T follicular helper cell (primary cell): ENCODE measurements around the gene WLS.
"Not testable (repeated sequence)": the region's sequence is repeated elsewhere in the genome, so short reads cannot be mapped to it uniquely, and the experiment has no call there.

Experiments
- DNase-seq: peaks from one replicate; pipeline ENCODE4 v3.0.0-alpha.2; 2020; ENCODE audit warnings: low read depth

Gene WLS

DNA sequence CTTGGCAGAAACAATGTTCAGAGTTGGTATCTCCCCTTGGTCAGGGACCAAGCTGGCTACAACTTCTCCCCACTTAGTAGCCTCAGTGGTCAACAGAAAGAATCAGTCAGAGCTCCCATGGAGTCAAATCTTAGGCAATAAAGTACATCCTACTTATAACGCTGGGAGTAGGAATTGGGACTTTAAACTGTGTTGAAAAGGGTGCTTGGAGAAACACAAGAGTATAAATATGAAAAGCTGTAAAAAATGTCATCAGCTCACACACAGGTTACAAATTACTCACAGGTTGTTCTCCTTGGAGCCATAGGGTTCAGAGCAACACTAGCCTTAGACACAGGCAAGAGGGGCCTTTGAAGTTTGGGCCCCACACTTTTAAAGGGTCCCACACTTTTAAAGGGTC, 67.4 kb downstream of the WLS start:
- DNase-seq, result no peak

- no peak for DNase-seq
These were observed 69.1 kb downstream of the WLS start for GRCh38 chr1:68163220-68163619.

DNA sequence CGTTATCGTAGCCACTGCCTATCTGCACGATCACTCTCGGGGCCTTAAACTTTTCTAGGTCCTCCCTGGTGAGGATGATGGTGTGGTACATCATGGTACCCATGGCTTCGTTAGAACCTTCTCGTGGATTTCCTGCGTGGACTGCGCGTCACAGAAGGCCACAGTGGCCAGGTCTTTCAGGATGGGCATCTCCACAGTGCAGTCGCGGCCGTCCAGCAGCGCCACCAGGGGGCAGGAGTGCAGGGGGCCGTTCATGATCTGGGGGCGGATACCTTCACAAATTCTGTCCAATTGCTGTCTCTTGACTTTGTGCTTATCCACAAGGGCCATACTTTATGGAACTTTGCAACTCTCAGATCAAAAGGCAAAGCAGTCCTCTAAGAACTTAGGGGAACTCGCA, 69.6 kb downstream of the WLS start:
- DNase-seq, result no peak

DNA sequence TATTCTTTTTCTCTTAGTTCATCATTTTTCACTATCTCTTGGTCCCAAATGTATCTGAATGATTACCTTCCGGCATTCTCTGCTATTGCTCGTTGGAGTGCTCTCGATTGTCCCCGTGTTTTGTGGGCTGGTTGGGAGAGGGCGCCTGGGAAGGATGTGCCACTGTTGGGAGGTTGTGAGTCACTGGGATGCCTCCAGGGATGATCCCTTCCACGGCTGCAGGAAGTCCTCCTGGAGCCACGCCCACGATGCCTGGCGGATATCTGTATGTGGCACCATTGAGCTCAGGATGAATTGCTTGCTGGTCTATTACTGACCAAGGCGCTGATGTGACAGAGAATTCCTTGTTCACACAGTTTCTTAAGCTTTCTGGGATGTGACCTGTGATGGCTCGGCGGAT, 70.7 kb downstream of the WLS start:
- DNase-seq, result not testable (repeated sequence)

- not testable (repeated sequence) for DNase-seq
These were observed 71.4 kb downstream of the WLS start for GRCh38 chr1:68160935-68161334.

GRCh38 chr1:68160021-68160420, 72.3 kb downstream of the WLS start:
- no peak for DNase-seq

DNA sequence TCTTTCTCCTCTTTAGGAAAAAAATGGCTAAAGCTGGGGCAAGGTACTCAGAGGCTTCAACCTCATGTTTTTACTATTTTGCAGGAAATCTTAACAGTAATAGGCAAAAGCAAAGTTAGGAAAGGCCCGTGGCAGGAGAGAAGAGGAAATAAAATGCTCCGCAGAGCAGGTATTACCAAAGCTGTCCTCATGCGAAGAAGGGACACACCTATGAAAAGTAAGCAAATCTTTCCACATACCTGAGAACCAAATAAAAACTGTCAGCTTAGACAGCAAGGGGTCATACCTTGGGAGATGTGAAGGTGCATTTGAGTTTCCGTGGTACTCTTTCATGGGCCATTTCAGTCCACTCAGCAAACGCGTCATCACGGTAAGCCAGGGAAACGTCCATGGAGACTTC, 73.5 kb downstream of the WLS start:
- DNase-seq, result no peak

GRCh38 chr1:68157416-68157815, 74.9 kb downstream of the WLS start:
- no peak for DNase-seq

- DNase-seq, result no peak
These were observed 80.6 kb downstream of the WLS start for GRCh38 chr1:68151690-68152089.

DNA sequence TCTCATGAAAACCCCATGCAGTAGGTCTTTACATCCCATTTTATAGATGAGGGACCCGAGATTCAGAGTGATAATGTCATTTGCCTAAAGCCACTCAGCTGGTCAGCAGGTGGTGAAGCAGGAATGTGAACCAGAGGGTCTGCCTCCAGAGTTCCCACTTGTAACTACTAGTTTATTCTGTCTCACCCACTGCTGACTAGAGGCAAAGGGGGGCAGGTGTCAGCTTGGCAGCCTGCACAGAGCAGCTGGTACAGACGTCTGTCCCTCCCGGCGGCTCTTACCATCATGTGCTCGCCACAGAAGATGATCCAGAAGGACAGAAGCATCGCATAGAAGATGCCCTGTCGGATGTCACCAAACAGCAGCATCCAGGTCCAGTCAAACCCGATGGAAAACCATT, 82.4 kb downstream of the WLS start:
- DNase-seq, result no peak

DNA sequence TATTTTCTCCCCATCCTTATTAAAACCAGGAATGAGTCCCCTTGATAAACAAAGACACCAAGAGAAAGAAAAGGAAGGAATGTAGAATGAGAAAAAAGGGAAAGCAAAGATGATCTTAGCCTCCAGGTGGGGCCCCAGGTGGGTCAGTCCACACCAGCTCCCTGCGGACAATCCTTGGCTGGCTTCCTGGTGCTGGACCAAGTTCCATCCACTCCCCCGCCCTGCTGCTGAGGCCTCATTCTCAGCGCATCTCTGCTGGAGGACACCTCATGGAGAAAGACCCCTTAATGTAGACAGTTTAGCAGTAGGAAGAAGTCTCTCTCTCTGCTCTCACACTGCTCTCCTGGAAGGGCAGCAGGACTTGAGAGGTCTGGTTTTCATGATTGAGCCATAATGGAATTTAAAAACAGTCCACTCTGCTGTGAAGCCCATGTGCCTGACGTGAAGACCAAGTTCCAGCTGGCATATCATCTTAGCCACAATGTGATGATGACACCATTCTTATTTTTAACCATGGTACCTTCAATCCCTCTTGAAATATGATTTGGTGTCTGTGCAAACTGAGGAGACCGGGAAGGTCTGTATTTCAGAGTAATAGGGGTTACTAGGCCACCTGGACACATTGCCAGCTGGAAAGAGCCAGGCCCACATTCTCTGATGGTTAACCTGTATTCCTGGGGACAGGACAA, 83.1 kb downstream of the WLS start:
- DNase-seq, result no peak

DNA sequence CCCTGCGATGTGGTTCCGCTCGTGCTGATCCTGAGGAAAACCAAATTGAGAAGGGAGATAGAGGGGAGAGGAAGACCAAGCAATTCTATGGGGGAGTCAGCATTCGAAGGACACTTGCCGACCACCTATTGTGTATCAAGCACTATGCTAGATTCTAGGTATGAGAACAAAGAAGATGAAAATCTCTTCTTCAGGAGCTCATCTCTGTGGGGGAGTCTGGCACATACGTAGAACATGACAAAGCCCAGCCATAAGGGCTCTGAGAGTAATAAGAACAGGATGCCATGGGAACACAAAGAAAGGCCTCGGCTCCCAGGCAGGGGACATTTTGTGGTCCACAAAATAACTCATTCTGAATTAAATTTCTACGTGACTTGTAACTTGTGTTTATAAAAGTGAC, 83.7 kb downstream of the WLS start:
- no peak for DNase-seq

- no peak for DNase-seq
These were observed 84.7 kb downstream of the WLS start for GRCh38 chr1:68147534-68148171.

DNA sequence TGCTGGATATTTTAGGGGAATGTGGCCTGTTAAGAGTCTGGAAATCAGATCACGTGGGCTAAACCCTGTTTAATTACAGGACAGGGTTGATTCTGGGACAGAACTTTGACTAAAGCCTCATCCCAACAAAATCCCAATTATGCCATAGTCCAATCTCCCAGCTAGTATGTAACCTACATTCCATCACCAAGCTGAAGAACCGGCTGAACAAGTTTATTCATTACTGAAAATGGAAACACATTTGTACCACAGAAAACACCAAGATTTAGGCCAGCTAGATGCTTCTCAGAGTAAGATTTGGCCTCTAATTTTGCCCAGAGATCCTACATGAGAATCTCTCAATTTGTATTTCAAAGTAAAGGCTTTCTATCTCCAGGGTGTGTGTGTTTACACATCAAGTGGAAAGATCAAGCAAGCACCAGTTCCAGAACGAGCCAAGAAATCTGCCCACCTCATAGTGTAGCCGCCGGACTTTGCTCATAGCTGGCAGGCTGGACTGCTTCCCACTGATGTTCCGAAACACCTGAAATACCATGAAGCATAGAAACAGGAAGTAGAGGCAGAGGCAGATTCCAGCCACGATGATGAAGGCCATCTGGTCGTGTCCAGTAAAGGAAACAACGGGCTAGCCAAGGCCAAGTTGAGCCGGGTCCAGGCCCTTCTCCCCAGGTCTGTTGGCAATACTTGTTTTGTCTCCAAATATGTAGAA, 86.8 kb downstream of the WLS start:
- no peak for DNase-seq

DNA sequence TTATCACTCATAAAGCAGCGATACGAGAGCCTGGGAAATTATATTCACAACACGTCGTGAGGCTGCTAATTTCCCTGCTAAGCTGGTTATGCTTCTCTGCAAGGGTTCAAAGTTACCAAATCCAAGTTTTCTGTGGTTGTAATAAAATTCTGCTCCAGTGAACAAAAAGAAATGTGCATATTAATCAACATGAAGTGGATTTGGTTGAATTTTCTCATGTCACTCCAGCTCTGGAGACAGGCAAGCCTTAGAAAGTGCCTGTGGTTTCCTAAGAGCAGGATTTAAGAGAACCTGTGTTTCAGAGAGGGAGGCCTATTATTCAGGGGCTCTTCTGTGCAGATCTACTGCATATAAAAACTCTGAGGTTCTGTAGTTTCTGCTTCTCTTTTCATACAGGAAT, 87.5 kb downstream of the WLS start:
- no peak for DNase-seq

DNA sequence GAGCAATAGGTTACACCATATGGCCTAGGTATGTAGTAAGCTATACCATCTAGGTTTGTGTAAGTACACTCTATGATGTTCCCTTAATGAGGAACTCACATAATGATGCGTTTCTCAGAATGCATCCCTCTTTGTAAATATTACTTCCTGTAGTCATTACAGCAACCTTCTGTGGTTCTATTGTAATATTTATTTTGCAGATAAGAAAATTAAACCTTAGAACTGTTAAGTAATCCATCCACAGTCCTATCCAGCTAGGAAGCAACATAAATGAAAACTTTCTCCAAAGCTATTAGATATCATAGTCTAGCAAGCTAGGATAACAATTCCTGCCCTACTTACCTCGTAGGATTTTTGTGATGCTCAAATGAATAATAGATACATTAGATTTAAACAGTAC, 88.7 kb downstream of the WLS start:
- no peak for DNase-seq

GRCh38 chr1:68142461-68142860, 89.9 kb downstream of the WLS start:
- no peak for DNase-seq

DNA sequence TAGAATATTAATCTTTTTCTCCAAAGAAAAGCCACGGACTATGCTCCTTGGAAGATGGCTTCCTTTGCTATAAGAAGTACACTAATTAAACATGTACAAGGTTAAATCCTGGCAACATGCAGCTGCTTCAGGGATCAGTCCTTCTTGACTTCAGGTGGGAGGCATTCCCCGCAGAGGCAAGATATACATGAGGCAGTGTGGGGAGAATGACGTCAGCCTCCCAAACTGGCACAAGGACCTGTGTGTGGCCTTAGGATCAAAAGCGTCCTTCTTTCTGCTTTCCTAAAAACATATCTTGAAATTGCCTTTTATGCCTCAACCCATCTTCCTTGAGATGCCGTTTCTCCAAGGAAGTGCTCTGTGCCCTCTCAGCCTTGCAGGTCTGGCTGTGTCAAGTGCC, 90.3 kb downstream of the WLS start:
- no peak for DNase-seq

DNA sequence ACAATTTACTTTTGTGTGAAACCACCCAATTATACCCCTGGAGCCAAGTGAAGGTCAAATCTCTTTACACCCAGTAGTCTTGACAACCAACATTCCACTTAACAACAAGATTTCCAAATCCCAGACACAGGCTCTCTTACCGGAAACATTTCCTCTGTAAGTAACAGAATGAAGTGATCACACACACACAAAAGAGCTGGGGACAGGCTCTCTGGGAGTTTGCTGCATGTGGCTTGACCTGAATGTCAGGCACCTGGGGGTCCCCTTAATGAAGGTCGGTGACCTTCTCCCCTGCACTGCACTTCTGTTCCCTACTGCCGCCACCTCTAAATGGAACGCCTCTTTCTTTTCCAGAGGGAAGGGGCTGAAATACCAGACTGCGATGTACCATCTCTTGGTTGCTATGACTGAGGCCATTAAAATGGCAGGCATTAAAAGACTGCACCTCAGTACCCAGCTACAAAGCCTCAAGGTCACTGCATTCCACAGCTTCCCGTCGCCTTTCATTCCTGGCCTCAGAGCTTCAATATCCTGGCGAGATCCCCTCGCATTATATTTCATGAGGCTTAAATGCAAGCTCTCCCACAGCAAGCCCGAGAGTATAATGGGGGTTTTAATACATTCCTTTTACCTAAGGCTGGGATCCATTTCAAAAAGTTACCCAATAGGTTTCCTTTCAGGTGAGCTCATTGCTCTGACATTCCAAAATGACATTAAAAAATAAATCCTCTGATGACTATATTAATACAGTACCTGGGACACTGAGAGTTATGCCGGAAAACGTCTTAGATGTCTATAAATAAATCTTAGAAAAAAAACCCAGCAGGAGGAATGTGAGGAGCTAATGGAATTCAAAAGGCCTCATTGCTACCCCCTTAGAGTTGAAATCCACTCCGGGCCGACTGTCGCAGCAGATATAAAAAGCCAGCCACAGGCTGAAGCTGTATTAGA, 91.0 kb downstream of the WLS start:
- no peak for DNase-seq

DNA sequence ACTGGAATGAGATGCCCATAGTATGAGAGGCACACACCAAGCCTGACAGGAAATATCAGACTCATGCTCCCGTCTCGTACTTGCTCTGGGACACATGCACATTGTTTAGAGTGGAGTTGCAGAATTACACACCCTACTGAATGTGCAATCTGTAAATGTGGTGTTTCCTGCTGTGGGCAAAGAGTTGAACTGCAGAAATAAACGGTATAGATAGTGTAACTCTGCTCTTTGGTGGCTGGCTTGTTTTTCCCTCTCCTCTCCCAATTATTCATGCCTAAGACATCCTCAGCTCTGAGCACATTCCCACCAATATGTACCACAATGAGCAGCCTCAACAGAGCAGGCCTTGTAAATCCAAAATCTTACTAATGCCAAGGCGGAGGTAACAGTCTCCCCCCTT, 91.8 kb downstream of the WLS start:
- no peak for DNase-seq

- no peak for DNase-seq
These were observed 96.1 kb downstream of the WLS start for GRCh38 chr1:68136187-68136586.

DNA sequence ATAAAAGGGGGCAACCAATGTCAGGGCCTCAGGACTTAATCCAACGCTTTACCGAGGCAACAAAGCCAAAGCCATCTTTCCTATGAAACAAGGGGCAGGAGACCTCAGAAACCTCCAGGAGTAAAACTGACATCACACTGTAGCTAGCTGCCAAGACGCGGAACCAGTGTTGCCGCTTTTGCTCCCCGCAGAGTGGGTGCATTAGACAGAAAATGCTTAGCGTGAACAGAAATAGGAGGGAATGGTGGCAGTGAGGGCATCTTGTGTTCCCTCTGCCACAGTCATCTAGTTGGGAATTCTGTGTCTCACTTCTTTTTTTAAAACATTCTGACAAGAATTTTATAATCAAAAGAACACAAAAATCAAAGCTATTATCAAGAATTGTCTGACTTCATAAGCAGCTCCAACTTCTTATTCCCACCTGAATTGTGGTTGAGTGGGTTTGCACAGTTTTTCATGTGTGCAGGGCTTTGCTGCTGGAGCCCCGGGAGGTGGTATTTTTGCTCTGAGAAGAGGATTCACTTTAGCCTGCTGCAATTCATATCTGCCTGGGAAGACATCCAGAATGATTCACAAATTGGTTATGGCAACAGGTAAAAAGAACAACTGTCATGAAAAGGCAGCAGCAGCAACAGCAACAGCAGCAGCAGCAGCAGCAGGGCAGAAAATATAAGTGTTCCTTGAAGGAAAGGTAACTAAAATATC, 99.7 kb downstream of the WLS start:
- DNase-seq, result no peak
